H9 (cell line): ENCODE measurements around the gene MRPS6. TPM values are rescaled to one million over a fixed set of nuclear protein-coding genes. Genes with fewer than 3 reads are reported as not detected.

Source experiments
- DNase-seq: peaks from one replicate; pipeline ENCODE4 v3.0.0-alpha.2; 2017
- H2AFZ ChIP-seq: one replicate; pipeline ENCODE4 v1.6.1; 2013; ENCODE audit warnings: mild to moderate bottlenecking, low read length, control low read depth, moderate library complexity
- H2AK5ac ChIP-seq: 2 replicates; pipeline ENCODE4 v1.6.1; 2013; ENCODE audit warnings: low read length, control low read depth, mixed read lengths; ENCODE audit not compliant: insufficient read length
- H2BK120ac ChIP-seq: one replicate; pipeline ENCODE4 v1.6.1; 2013; ENCODE audit warnings: low read depth, mild to moderate bottlenecking, low read length, control low read depth, inconsistent platforms; ENCODE audit not compliant: poor library complexity, severe bottlenecking
- H2BK12ac ChIP-seq: 2 replicates; pipeline ENCODE4 v1.6.1; 2013; ENCODE audit warnings: low read length, control low read depth, mixed read lengths, low read depth; ENCODE audit not compliant: insufficient read length
- H2BK15ac ChIP-seq: 2 replicates; pipeline ENCODE4 v1.6.1; 2013; ENCODE audit warnings: low read depth, low read length, control low read depth
- H2BK20ac ChIP-seq: one replicate; pipeline ENCODE4 v1.6.1; 2013; ENCODE audit warnings: low read depth, mild to moderate bottlenecking, low read length, control low read depth, inconsistent platforms; ENCODE audit not compliant: poor library complexity, severe bottlenecking
- H2BK5ac ChIP-seq: 2 replicates; pipeline ENCODE4 v1.6.1; 2013; ENCODE audit warnings: low read length, control low read depth, mixed read lengths; ENCODE audit not compliant: insufficient read length
- H3K14ac ChIP-seq: 2 replicates; pipeline ENCODE4 v1.6.1; 2013; ENCODE audit warnings: low read length, control low read depth; ENCODE audit not compliant: insufficient read depth
- H3K18ac ChIP-seq: 2 replicates; pipeline ENCODE4 v1.6.1; 2013; ENCODE audit warnings: low read depth, mild to moderate bottlenecking, mixed read lengths, low read length, control low read depth; ENCODE audit not compliant: insufficient read length
- H3K23ac ChIP-seq: 2 replicates; pipeline ENCODE4 v1.6.1; 2013; ENCODE audit warnings: low read length, control low read depth, mixed read lengths, low read depth; ENCODE audit not compliant: insufficient read length
- H3K23me2 ChIP-seq: 2 replicates; pipeline ENCODE4 v1.6.1; 2013; ENCODE audit warnings: low read depth, mild to moderate bottlenecking, mixed read lengths, low read length, control low read depth; ENCODE audit not compliant: insufficient read length, poor library complexity, severe bottlenecking
- H3K27ac ChIP-seq: 2 replicates; pipeline ENCODE4 v1.5.1; 2013; ENCODE audit warnings: low read length, control low read depth, mixed read lengths, low read depth; ENCODE audit not compliant: insufficient read length
- H3K27me3 ChIP-seq: 2 replicates; pipeline ENCODE4 v1.6.1; 2013; ENCODE audit warnings: low read length, control low read depth, inconsistent platforms; ENCODE audit not compliant: insufficient read depth
- H3K4ac ChIP-seq: 2 replicates; pipeline ENCODE4 v1.6.1; 2013; ENCODE audit warnings: low read depth, mild to moderate bottlenecking, control low read depth, inconsistent platforms, low read length, moderate library complexity
- H3K4me1 ChIP-seq: 2 replicates; pipeline ENCODE4 v1.6.1; 2013; ENCODE audit warnings: low read length, control low read depth, inconsistent platforms; ENCODE audit not compliant: insufficient read depth
- H3K4me2 ChIP-seq: 2 replicates; pipeline ENCODE4 v1.6.1; 2013; ENCODE audit warnings: low read length, control low read depth, mixed read lengths; ENCODE audit not compliant: insufficient read length, insufficient read depth
- H3K56ac ChIP-seq: 2 replicates; pipeline ENCODE4 v1.6.1; 2013; ENCODE audit warnings: low read depth, mild to moderate bottlenecking, mixed read lengths, low read length, control low read depth; ENCODE audit not compliant: insufficient read length
- H3K79me1 ChIP-seq: 2 replicates; pipeline ENCODE4 v1.6.1; 2013; ENCODE audit warnings: low read depth, mild to moderate bottlenecking, moderate library complexity, low read length, control low read depth, inconsistent platforms; ENCODE audit not compliant: insufficient read depth, poor library complexity, severe bottlenecking
- H3K79me2 ChIP-seq: 2 replicates; pipeline ENCODE4 v1.6.1; 2013; ENCODE audit warnings: low read length, control low read depth, inconsistent platforms; ENCODE audit not compliant: insufficient read depth
- H3K9ac ChIP-seq: 2 replicates; pipeline ENCODE4 v1.6.1; 2013; ENCODE audit warnings: low read length, control low read depth, mixed read lengths; ENCODE audit not compliant: insufficient read length; ENCODE audit errors: extremely low read depth
- H3K9me3 ChIP-seq: one replicate; pipeline ENCODE4 v1.6.1; 2013; ENCODE audit warnings: low read depth, low read length, inconsistent platforms; ENCODE audit not compliant: control insufficient read depth
- H3T11ph ChIP-seq: one replicate; pipeline ENCODE4 v1.6.1; 2013; ENCODE audit warnings: mild to moderate bottlenecking, low read length, control low read depth, inconsistent platforms
- H4K20me1 ChIP-seq: one replicate; pipeline ENCODE4 v1.6.1; 2013; ENCODE audit not compliant: control insufficient read depth, insufficient read length, insufficient read depth
- H4K5ac ChIP-seq: 2 replicates; pipeline ENCODE4 v1.6.1; 2013; ENCODE audit warnings: low read depth, mild to moderate bottlenecking, mixed read lengths, low read length, control low read depth; ENCODE audit not compliant: insufficient read length
- H4K8ac ChIP-seq: replicated peaks from 2 replicates; pipeline ENCODE4 v1.6.1; 2013; ENCODE audit warnings: low read length, control low read depth, mixed read lengths, low read depth; ENCODE audit not compliant: insufficient read length
- H4K91ac ChIP-seq: 2 replicates; pipeline ENCODE4 v1.6.1; 2013; ENCODE audit warnings: low read depth, mild to moderate bottlenecking, moderate library complexity, mixed read lengths, low read length, control low read depth; ENCODE audit not compliant: insufficient read length
- H3K27ac Mint-ChIP-seq, 3 experiments: 2 replicates in 2 of 3; 3 replicates in 1 of 3; pipeline ENCODE4 v1.8.0; 2020 to 2021; ENCODE audit warnings: mixed read lengths in 3 of 3, mild to moderate bottlenecking in 1 of 3, moderate library complexity in 1 of 3
- H3K27me3 Mint-ChIP-seq: 2 replicates; pipeline ENCODE4 v1.8.0; 2021; ENCODE audit warnings: low read depth, mild to moderate bottlenecking, moderate library complexity, mixed read lengths
- H3K36me3 Mint-ChIP-seq, 3 experiments: 2 replicates in 2 of 3; 3 replicates in 1 of 3; pipeline ENCODE4 v1.8.0; 2020 to 2021; ENCODE audit warnings: low read depth in 3 of 3, mixed read lengths in 3 of 3; ENCODE audit not compliant: insufficient read depth in 1 of 3
- H3K4me1 Mint-ChIP-seq, 2 experiments: 2 replicates each; pipeline ENCODE4 v1.8.0; 2020; ENCODE audit warnings: mixed read lengths in 2 of 2
- H3K4me3 Mint-ChIP-seq, 2 experiments: 2 replicates in 1 of 2; 3 replicates in 1 of 2; pipeline ENCODE4 v1.8.0; 2020 to 2021; ENCODE audit warnings: mild to moderate bottlenecking in 2 of 2, mixed read lengths in 2 of 2, moderate library complexity in 1 of 2
- H3K9me3 Mint-ChIP-seq, 2 experiments: 2 replicates in 1 of 2; 3 replicates in 1 of 2; pipeline ENCODE4 v1.8.0; 2020; ENCODE audit warnings: mild to moderate bottlenecking in 2 of 2, mixed read lengths in 2 of 2, moderate library complexity in 1 of 2
- CTCF ChIP-seq: fragments of 200-600 bp; sonication (generic); conservative IDR thresholded peaks from 3 replicates; pipeline ENCODE4 v1.8.0; 2021; ENCODE audit warnings: antibody characterized with exemption, mild to moderate bottlenecking
- WGBS: extraction: QIAGEN DNeasy Blood & Tissue Kit; methylation state at CpG from one replicate; pipeline ENCODE4 v1.1.7; 2013; ENCODE audit warnings: missing lambda C conversion rate, low lambda C conversion rate, mixed read lengths; ENCODE audit not compliant: insufficient read length; ENCODE audit errors: extremely low coverage; 5-methylcytosine and 5-hydroxymethylcytosine counted together
- total RNA-seq: library from RNA; stranded (reverse); gene quantifications from 2 replicates; pipeline ENCODE4 v1.2.1, GENCODE V29; 2021

Gene MRPS6
- total RNA-seq, 1 experiment from 2014 or later, result 83.2 TPM

- H4K20me1 ChIP-seq, result no peaks in the 10 kb centered on the region
- H3K4me1 ChIP-seq, result peaks cover 5% of the 10 kb centered on the region
- H3K27me3 ChIP-seq, result no peaks in the 10 kb centered on the region
- no peak overlapping the region for H3K56ac ChIP-seq
- H3K4me2 ChIP-seq, result no peak overlapping the region
- Mint-ChIP-seq H3K27me3 (peaks cover 15% of the 10 kb centered on the region), H3K4me1 (peaks cover 19 to 26% of the 10 kb centered on the region in 2 experiments), H3K4me3 (peak overlapping the region in 1 of 2 experiments; percentile 76; a peak in 3 of 5 replicates), H3K9me3 (no peaks in the 10 kb centered on the region; a peak in 1 of 5 replicates), H3K36me3 (peaks cover 0 to 16% (median 5%) of the 10 kb centered on the region in 3 experiments; a peak in 3 of 7 replicates), H3K27ac (peak overlapping the region in 1 of 3 experiments; percentile 20; a peak in 1 of 7 replicates)
- H2AK5ac ChIP-seq, result no peak overlapping the region
- H4K8ac ChIP-seq, result no peak overlapping the region
- H3K4ac ChIP-seq, result no peak overlapping the region
- H2BK15ac ChIP-seq, result no peak overlapping the region
- H3K9ac ChIP-seq, result no peak overlapping the region
- H4K91ac ChIP-seq, result no peak overlapping the region
- no peak overlapping the region for H3K18ac ChIP-seq
- H4K5ac ChIP-seq, result no peak overlapping the region
- no peak for DNase-seq
- H3K79me2 ChIP-seq, result peaks cover 11% of the 10 kb centered on the region; the same call in 1 of the 2 replicates
- no peak overlapping the region for H2AFZ ChIP-seq
- no peak overlapping the region for H2BK5ac ChIP-seq
- H2BK20ac ChIP-seq, result no peak overlapping the region
- H3K79me1 ChIP-seq, result peaks cover under 1% of the 10 kb centered on the region
- H3K14ac ChIP-seq, result no peak overlapping the region
- H3K23me2 ChIP-seq, result peaks cover 12% of the 10 kb centered on the region
- no CpG with 5 or more reads among the region's 9 CpGs for WGBS
- H3K9me3 ChIP-seq, result no peaks in the 10 kb centered on the region
- TF ChIP-seq CTCF, result no peak
- H3K27ac ChIP-seq, result no peak overlapping the region
- H3K23ac ChIP-seq, result no peak overlapping the region
- H3T11ph ChIP-seq, result no peak overlapping the region
- H2BK120ac ChIP-seq, result no peak overlapping the region
- no peak overlapping the region for H2BK12ac ChIP-seq
These were observed 1.7 kb upstream of the MRPS6 start for GRCh38 chr21:34071683-34072082.
